H9 (cell line): ENCODE results near the gene DPYSL5. TPM values are rescaled to one million over a fixed set of nuclear protein-coding genes. Genes with fewer than 3 reads are reported as not detected.
A peak's percentile ranks its signal among the peaks of the same experiment; 100 is the strongest.

Experiments used
- DNase-seq: peaks from one replicate; pipeline ENCODE4 v3.0.0-alpha.2; 2017
- H2AFZ ChIP-seq: one replicate; pipeline ENCODE4 v1.6.1; 2013; ENCODE audit warnings: mild to moderate bottlenecking, low read length, control low read depth, moderate library complexity
- H2AK5ac ChIP-seq: 2 replicates; pipeline ENCODE4 v1.6.1; 2013; ENCODE audit warnings: low read length, control low read depth, mixed read lengths; ENCODE audit not compliant: insufficient read length
- H2BK120ac ChIP-seq: one replicate; pipeline ENCODE4 v1.6.1; 2013; ENCODE audit warnings: low read depth, mild to moderate bottlenecking, low read length, control low read depth, inconsistent platforms; ENCODE audit not compliant: poor library complexity, severe bottlenecking
- H2BK12ac ChIP-seq: 2 replicates; pipeline ENCODE4 v1.6.1; 2013; ENCODE audit warnings: low read length, control low read depth, mixed read lengths, low read depth; ENCODE audit not compliant: insufficient read length
- H2BK15ac ChIP-seq: 2 replicates; pipeline ENCODE4 v1.6.1; 2013; ENCODE audit warnings: low read depth, low read length, control low read depth
- H2BK20ac ChIP-seq: one replicate; pipeline ENCODE4 v1.6.1; 2013; ENCODE audit warnings: low read depth, mild to moderate bottlenecking, low read length, control low read depth, inconsistent platforms; ENCODE audit not compliant: poor library complexity, severe bottlenecking
- H2BK5ac ChIP-seq: 2 replicates; pipeline ENCODE4 v1.6.1; 2013; ENCODE audit warnings: low read length, control low read depth, mixed read lengths; ENCODE audit not compliant: insufficient read length
- H3K14ac ChIP-seq: 2 replicates; pipeline ENCODE4 v1.6.1; 2013; ENCODE audit warnings: low read length, control low read depth; ENCODE audit not compliant: insufficient read depth
- H3K18ac ChIP-seq: 2 replicates; pipeline ENCODE4 v1.6.1; 2013; ENCODE audit warnings: low read depth, mild to moderate bottlenecking, mixed read lengths, low read length, control low read depth; ENCODE audit not compliant: insufficient read length
- H3K23ac ChIP-seq: 2 replicates; pipeline ENCODE4 v1.6.1; 2013; ENCODE audit warnings: low read length, control low read depth, mixed read lengths, low read depth; ENCODE audit not compliant: insufficient read length
- H3K23me2 ChIP-seq: 2 replicates; pipeline ENCODE4 v1.6.1; 2013; ENCODE audit warnings: low read depth, mild to moderate bottlenecking, mixed read lengths, low read length, control low read depth; ENCODE audit not compliant: insufficient read length, poor library complexity, severe bottlenecking
- H3K27ac ChIP-seq: 2 replicates; pipeline ENCODE4 v1.5.1; 2013; ENCODE audit warnings: low read length, control low read depth, mixed read lengths, low read depth; ENCODE audit not compliant: insufficient read length
- H3K27me3 ChIP-seq: 2 replicates; pipeline ENCODE4 v1.6.1; 2013; ENCODE audit warnings: low read length, control low read depth, inconsistent platforms; ENCODE audit not compliant: insufficient read depth
- H3K4ac ChIP-seq: 2 replicates; pipeline ENCODE4 v1.6.1; 2013; ENCODE audit warnings: low read depth, mild to moderate bottlenecking, control low read depth, inconsistent platforms, low read length, moderate library complexity
- H3K4me1 ChIP-seq: 2 replicates; pipeline ENCODE4 v1.6.1; 2013; ENCODE audit warnings: low read length, control low read depth, inconsistent platforms; ENCODE audit not compliant: insufficient read depth
- H3K4me2 ChIP-seq: 2 replicates; pipeline ENCODE4 v1.6.1; 2013; ENCODE audit warnings: low read length, control low read depth, mixed read lengths; ENCODE audit not compliant: insufficient read length, insufficient read depth
- H3K56ac ChIP-seq: 2 replicates; pipeline ENCODE4 v1.6.1; 2013; ENCODE audit warnings: low read depth, mild to moderate bottlenecking, mixed read lengths, low read length, control low read depth; ENCODE audit not compliant: insufficient read length
- H3K79me1 ChIP-seq: 2 replicates; pipeline ENCODE4 v1.6.1; 2013; ENCODE audit warnings: low read depth, mild to moderate bottlenecking, moderate library complexity, low read length, control low read depth, inconsistent platforms; ENCODE audit not compliant: insufficient read depth, poor library complexity, severe bottlenecking
- H3K79me2 ChIP-seq: 2 replicates; pipeline ENCODE4 v1.6.1; 2013; ENCODE audit warnings: low read length, control low read depth, inconsistent platforms; ENCODE audit not compliant: insufficient read depth
- H3K9ac ChIP-seq: 2 replicates; pipeline ENCODE4 v1.6.1; 2013; ENCODE audit warnings: low read length, control low read depth, mixed read lengths; ENCODE audit not compliant: insufficient read length; ENCODE audit errors: extremely low read depth
- H3K9me3 ChIP-seq: one replicate; pipeline ENCODE4 v1.6.1; 2013; ENCODE audit warnings: low read depth, low read length, inconsistent platforms; ENCODE audit not compliant: control insufficient read depth
- H3T11ph ChIP-seq: one replicate; pipeline ENCODE4 v1.6.1; 2013; ENCODE audit warnings: mild to moderate bottlenecking, low read length, control low read depth, inconsistent platforms
- H4K20me1 ChIP-seq: one replicate; pipeline ENCODE4 v1.6.1; 2013; ENCODE audit not compliant: control insufficient read depth, insufficient read length, insufficient read depth
- H4K5ac ChIP-seq: 2 replicates; pipeline ENCODE4 v1.6.1; 2013; ENCODE audit warnings: low read depth, mild to moderate bottlenecking, mixed read lengths, low read length, control low read depth; ENCODE audit not compliant: insufficient read length
- H4K8ac ChIP-seq: replicated peaks from 2 replicates; pipeline ENCODE4 v1.6.1; 2013; ENCODE audit warnings: low read length, control low read depth, mixed read lengths, low read depth; ENCODE audit not compliant: insufficient read length
- H4K91ac ChIP-seq: 2 replicates; pipeline ENCODE4 v1.6.1; 2013; ENCODE audit warnings: low read depth, mild to moderate bottlenecking, moderate library complexity, mixed read lengths, low read length, control low read depth; ENCODE audit not compliant: insufficient read length
- H3K27ac Mint-ChIP-seq, 3 experiments: 2 replicates in 2 of 3; 3 replicates in 1 of 3; pipeline ENCODE4 v1.8.0; 2020 to 2021; ENCODE audit warnings: mixed read lengths in 3 of 3, mild to moderate bottlenecking in 1 of 3, moderate library complexity in 1 of 3
- H3K27me3 Mint-ChIP-seq: 2 replicates; pipeline ENCODE4 v1.8.0; 2021; ENCODE audit warnings: low read depth, mild to moderate bottlenecking, moderate library complexity, mixed read lengths
- H3K36me3 Mint-ChIP-seq, 3 experiments: 2 replicates in 2 of 3; 3 replicates in 1 of 3; pipeline ENCODE4 v1.8.0; 2020 to 2021; ENCODE audit warnings: low read depth in 3 of 3, mixed read lengths in 3 of 3; ENCODE audit not compliant: insufficient read depth in 1 of 3
- H3K4me1 Mint-ChIP-seq, 2 experiments: 2 replicates each; pipeline ENCODE4 v1.8.0; 2020; ENCODE audit warnings: mixed read lengths in 2 of 2
- H3K4me3 Mint-ChIP-seq, 2 experiments: 2 replicates in 1 of 2; 3 replicates in 1 of 2; pipeline ENCODE4 v1.8.0; 2020 to 2021; ENCODE audit warnings: mild to moderate bottlenecking in 2 of 2, mixed read lengths in 2 of 2, moderate library complexity in 1 of 2
- H3K9me3 Mint-ChIP-seq, 2 experiments: 2 replicates in 1 of 2; 3 replicates in 1 of 2; pipeline ENCODE4 v1.8.0; 2020; ENCODE audit warnings: mild to moderate bottlenecking in 2 of 2, mixed read lengths in 2 of 2, moderate library complexity in 1 of 2
- CTCF ChIP-seq: fragments of 200-600 bp; sonication (generic); conservative IDR thresholded peaks from 3 replicates; pipeline ENCODE4 v1.8.0; 2021; ENCODE audit warnings: antibody characterized with exemption, mild to moderate bottlenecking
- WGBS: extraction: QIAGEN DNeasy Blood & Tissue Kit; methylation state at CpG from one replicate; pipeline ENCODE4 v1.1.7; 2013; ENCODE audit warnings: missing lambda C conversion rate, low lambda C conversion rate, mixed read lengths; ENCODE audit not compliant: insufficient read length; ENCODE audit errors: extremely low coverage; 5-methylcytosine and 5-hydroxymethylcytosine counted together
- total RNA-seq: library from RNA; stranded (reverse); gene quantifications from 2 replicates; pipeline ENCODE4 v1.2.1, GENCODE V29; 2021

DPYSL5 gene
- total RNA-seq, 1 experiment from 2014 or later: 6.4 TPM

DNA sequence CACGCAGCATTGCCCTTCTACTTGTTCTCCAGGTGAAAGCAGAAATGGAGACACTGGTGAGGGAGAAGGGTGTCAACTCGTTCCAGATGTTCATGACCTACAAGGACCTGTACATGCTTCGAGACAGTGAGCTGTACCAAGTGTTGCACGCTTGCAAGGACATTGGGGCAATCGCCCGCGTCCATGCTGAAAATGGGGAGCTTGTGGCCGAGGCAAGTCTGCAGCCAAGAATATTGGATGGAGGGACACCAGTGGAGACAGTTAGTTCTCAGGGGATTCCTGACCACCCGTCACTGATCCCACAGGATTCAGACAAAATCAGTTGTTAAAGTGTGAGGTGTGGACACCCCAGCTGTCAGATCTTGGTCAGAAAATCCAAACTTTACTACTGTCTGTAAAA, 79.3 kb downstream of the DPYSL5 start:
- Histone ChIP-seq H3K79me1 (no peaks in the 10 kb centered on the region), H3K56ac (no peak overlapping the region), H2AFZ (no peak overlapping the region), H2AK5ac (no peak overlapping the region), H2BK5ac (no peak overlapping the region), H3K27me3 (no peaks in the 10 kb centered on the region), H3K79me2 (no peaks in the 10 kb centered on the region), H4K20me1 (no peaks in the 10 kb centered on the region), H4K91ac (no peak overlapping the region), H3K27ac (no peak overlapping the region), H3K4ac (no peak overlapping the region), H3K23me2 (no peaks in the 10 kb centered on the region), H4K8ac (no peak overlapping the region), H3K14ac (no peak overlapping the region), H3K23ac (no peak overlapping the region), H3K18ac (no peak overlapping the region), H2BK20ac (no peak overlapping the region), H3K4me2 (no peak overlapping the region), H2BK12ac (no peak overlapping the region), H4K5ac (no peak overlapping the region), H2BK120ac (no peak overlapping the region), H3T11ph (no peak overlapping the region), H2BK15ac (no peak overlapping the region), H3K9ac (no peak overlapping the region), H3K9me3 (no peaks in the 10 kb centered on the region), H3K4me1 (peaks cover 4% of the 10 kb centered on the region; the same call in 1 of the 2 replicates)
- peaks cover 16% of the 10 kb centered on the region for H3K27me3 Mint-ChIP-seq
- no peaks in the 10 kb centered on the region; a peak in 2 of 7 replicates for H3K36me3 Mint-ChIP-seq
- WGBS: no CpG with 5 or more reads among the region's 9 CpGs
- DNase-seq: peak; percentile 8
- H3K27ac Mint-ChIP-seq: no peak overlapping the region
- H3K4me3 Mint-ChIP-seq: no peak overlapping the region; a peak in 1 of 5 replicates
- no peaks in the 10 kb centered on the region for H3K9me3 Mint-ChIP-seq
- H3K4me1 Mint-ChIP-seq: peaks cover 21 to 27% of the 10 kb centered on the region in 2 experiments
- TF ChIP-seq CTCF: no peak
